Measurements from ENCODE around the gene KLC1. TPM values are rescaled to one million over a fixed set of nuclear protein-coding genes. Genes with fewer than 3 reads are reported as not detected.

The KLC1 gene
- total and polyA plus RNA-seq, 2 of the 8 experiments (the other 6 are each of a cell fraction or from before 2014, with no cell fraction given) = 84.6 to 134 TPM

GRCh38 chr14:103734081-103734888, 105.3 kb downstream of the KLC1 start (continued):
- TF ChIP-seq CHD7 (IDR thresholded peaks at IDR 0.05; ENCODE audit: insufficient replicate concordance, low read length) = no peak
- no peak for TF ChIP-seq CHD1 (IDR thresholded peaks at IDR 0.05; ENCODE audit: low read depth, low read length)
- no peak for TF ChIP-seq SUZ12 (IDR thresholded peaks at IDR 0.05; ENCODE audit: low read length)
- TF ChIP-seq KDM4A (IDR thresholded peaks at IDR 0.05; ENCODE audit: low read depth, low read length, severe bottlenecking) = no peak
